NT2/D1 (cell line): ENCODE measurements around the gene NR2C2AP.

ENCODE experiments used
- SUZ12 ChIP-seq: IDR thresholded peaks from 2 replicates; pipeline ENCODE4 v1.6.1; 2011; ENCODE audit not compliant: insufficient read length, insufficient read depth; ENCODE audit errors: extremely low read depth
- YY1 ChIP-seq: IDR thresholded peaks from 2 replicates; pipeline ENCODE4 v1.6.1; 2011; ENCODE audit not compliant: insufficient read length, insufficient read depth
- ZNF274 ChIP-seq: IDR thresholded peaks from 2 replicates; pipeline ENCODE4 v1.6.1; 2011; ENCODE audit warnings: mild to moderate bottlenecking, low read depth, low read length

DNA sequence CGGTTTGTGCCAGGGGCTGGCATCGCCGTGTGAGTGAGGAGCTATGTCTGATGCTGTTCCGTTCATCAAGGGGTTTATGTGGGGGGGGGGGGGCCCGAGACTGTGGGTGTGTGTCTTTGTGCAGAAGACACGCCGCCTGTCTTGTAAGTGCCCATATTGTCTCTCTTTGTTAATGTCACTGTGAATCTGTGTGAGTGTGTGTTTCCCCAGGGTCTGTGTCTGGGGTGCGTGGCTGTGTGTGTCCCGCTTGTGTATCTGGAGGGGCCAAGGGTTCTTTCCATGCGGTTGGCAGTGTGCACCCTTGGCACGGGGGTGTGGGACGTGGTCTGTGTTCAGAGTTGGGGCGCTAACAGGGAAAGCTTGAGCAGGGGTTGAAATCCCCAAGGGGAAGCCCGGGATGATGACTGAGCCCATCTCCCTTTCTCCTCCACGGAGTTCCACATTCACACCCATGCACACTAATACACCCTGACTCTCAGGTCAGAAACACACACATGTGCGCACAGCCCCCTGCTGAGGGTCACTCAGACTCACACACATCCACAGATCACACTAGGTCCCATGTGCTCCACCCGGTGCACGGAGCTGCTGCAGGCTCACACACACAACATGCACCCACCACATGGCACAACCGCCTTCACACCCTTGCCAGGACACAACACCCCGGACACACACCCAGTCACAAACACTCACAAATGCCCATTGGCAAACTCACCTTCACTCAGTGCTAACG, 10.4 kb upstream of the NR2C2AP start:
- no peak for TF ChIP-seq ZNF274
- no peak for TF ChIP-seq YY1
- no peak for TF ChIP-seq SUZ12
